SJCRH30 (cell line): Measurements from ENCODE around the gene ASB13. TPM values are rescaled to one million over a fixed set of nuclear protein-coding genes. Genes with fewer than 3 reads are reported as not detected.
"Not testable (repeated sequence)": the region's sequence is repeated elsewhere in the genome, so short reads cannot be mapped to it uniquely, and the experiment has no call there.

Experiments
- DNase-seq, 2 experiments: peaks; one replicate each; pipeline ENCODE4 v3.0.0-alpha.2; 2015 to 2020
- H3K27ac ChIP-seq: fragments of 250-450 bp; sonication (Bioruptor Pico); 2 replicates; pipeline ENCODE4 v1.5.1; 2020; ENCODE audit warnings: mild to moderate bottlenecking, moderate library complexity
- H3K27me3 ChIP-seq: fragments of 250-450 bp; sonication (Bioruptor Pico); 2 replicates; pipeline ENCODE4 v1.5.1; 2020; ENCODE audit warnings: mild to moderate bottlenecking, moderate library complexity
- H3K36me3 ChIP-seq: fragments of 250-450 bp; sonication (Bioruptor Pico); 2 replicates; pipeline ENCODE4 v1.5.1; 2020; ENCODE audit warnings: mild to moderate bottlenecking, moderate library complexity
- H3K4me1 ChIP-seq: fragments of 250-450 bp; sonication (Bioruptor Pico); 2 replicates; pipeline ENCODE4 v1.5.1; 2020; ENCODE audit warnings: mild to moderate bottlenecking, moderate library complexity
- H3K4me3 ChIP-seq: fragments of 250-450 bp; sonication (Bioruptor Pico); 2 replicates; pipeline ENCODE4 v1.5.1; 2020; ENCODE audit warnings: mild to moderate bottlenecking, moderate library complexity
- H3K9me3 ChIP-seq: fragments of 250-450 bp; sonication (Bioruptor Pico); replicated peaks from 2 replicates; pipeline ENCODE4 v1.5.1; 2020; ENCODE audit warnings: mild to moderate bottlenecking, moderate library complexity
- total RNA-seq: library from RNA; depleted of rRNA; stranded (reverse); fragments of >200 nt; shearing (Covaris generic); gene quantifications from 2 replicates; pipeline ENCODE4 v1.2.3, GENCODE V29; 2014

The ASB13 gene
- total RNA-seq, 1 experiment from 2014 or later = 1.3 TPM

DNA sequence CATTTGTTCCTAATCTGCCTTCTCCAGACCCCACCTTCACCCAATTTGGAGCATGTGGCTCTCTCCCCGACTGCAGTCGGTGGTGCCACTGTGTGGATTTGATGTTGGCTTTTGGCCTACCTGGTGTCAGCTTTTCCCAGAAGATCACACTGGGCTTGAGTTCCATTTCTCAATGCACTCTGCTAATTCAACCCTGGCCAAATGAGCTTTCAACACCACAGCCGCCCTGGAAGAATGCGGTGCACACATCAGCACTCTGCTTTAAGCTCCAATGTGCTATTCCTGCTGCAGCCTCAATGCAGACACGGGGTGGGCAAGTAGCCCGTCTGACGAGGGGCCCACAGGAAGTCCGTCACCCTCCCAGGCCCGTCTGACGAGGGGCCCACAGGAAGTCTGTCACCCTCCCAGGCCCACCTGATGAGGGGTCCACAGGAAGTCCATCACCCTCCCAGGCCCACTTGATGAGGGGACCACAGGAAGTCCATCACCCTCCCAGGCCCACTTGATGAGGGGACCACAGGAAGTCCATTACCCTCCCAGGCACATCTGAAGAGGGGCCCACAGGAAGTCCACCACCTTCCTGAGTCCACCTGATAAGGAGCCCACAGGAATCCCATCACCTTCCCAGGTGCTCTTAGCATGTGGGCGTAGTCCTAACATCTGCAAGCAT, 64.4 kb downstream of the ASB13 start:
- no peak for DNase-seq
- H3K4me1 ChIP-seq = peaks cover 11% of the 10 kb centered on the region
- H3K27me3 ChIP-seq = no peaks in the 10 kb centered on the region
- H3K4me3 ChIP-seq = no peak overlapping the region
- no peaks in the 10 kb centered on the region for H3K36me3 ChIP-seq
- H3K9me3 ChIP-seq = no peaks in the 10 kb centered on the region
- H3K27ac ChIP-seq = no peak overlapping the region

DNA sequence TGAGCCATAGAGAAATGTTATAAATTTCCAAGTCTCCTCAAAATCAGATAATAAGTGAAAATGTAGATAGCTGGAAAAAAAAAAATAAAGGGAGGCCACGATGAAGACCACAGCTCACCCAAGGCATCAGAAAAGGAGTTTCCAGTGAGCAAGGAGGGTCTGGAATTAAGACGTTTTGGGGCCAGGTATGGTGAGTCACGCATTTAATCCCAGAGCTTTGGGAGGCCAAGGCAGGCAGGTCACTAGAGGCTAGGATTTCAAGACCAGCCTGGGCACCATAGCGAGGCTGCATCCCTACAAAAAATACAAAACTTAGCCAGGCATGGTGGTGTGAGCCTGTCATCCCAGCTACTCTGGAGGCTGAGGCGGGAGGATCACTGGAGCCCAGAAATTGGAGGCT, 65.5 kb downstream of the ASB13 start:
- no peak for DNase-seq

DNA sequence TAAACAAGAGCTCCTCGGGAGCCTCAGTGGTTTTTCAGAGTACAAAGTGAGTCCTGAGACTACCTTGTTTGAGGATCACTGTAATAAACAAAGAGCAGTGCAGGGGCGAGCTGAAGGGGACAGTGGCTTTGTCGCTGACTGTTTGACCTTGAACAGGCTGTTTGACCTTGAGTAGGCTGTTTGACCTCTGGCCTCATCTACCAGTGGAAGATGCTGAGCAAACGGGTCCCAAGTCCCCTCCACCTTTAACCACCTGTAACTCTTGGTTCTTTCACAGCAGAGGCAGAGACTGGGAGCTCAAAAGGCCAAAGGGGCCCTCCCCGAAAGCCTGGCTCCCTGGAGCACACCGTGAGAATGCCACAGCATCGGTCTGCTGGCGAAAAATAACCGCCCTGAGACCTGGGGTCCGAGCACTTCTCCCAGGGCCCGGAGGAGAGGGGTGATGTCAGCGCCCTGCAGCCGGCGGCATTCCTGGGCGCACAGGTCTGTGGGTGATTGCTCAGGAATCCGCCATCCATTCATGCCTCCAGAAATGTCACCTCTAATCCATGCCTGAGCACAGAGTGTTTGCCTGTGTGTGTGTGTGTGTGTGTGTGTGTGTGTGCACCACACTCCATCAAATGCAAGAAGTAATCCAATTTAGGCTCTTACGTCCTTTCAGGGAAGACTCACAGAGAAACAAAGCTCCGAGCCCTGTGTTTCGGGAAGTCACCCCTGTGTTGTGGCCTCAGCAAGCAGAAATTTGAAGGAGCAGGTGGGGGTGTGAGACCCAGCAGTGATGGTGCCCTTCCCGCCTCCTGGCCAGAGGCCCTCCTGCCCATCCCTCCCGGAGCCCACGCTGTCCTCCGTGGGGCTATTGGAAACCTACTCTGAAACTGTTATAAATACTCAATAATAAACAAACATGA, 66.5 kb downstream of the ASB13 start:
- Histone ChIP-seq H3K27me3 (no peaks in the 10 kb centered on the region), H3K4me1 (peaks cover 31% of the 10 kb centered on the region), H3K27ac (no peak overlapping the region), H3K9me3 (no peaks in the 10 kb centered on the region), H3K4me3 (no peak overlapping the region), H3K36me3 (no peaks in the 10 kb centered on the region)
- no peak for DNase-seq

More for the DNA sequence above, 65.5 kb downstream of the ASB13 start:
- Histone ChIP-seq H3K4me1 (peaks cover 21% of the 10 kb centered on the region), H3K4me3 (no peak overlapping the region), H3K27ac (no peak overlapping the region), H3K36me3 (no peaks in the 10 kb centered on the region), H3K27me3 (no peaks in the 10 kb centered on the region), H3K9me3 (no peaks in the 10 kb centered on the region)

DNA sequence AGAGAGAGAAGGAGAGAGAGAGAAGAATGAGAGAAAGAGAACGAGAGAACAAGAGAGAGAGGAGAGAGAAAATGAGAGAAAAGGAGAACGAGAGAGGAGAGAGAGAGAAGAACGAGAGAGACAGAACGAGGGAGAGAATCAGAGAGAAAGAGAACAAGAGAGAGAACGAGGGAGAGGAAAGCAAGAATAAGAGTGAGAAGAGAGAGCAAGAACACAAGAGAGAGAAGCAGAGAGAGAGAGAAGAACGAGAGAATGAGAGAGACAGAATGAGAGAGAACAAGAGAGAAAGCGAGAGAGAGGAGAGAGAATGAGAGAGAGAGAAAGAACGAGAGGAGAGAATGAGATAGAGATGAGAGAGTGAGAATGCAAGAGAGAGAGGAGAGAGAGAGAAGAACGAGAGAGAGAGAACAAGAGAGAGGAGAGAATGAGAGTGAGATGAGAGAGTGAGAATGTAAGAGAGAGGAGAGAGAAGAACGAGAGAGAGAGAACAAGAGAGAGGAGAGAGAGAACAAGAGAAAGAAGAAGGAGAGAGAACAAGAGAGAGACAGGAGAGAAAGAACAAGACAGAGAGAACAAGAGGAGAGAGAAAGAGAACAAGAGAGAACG, 68.2 kb downstream of the ASB13 start:
- H3K4me3 ChIP-seq = no peak overlapping the region
- H3K27me3 ChIP-seq = no peaks in the 10 kb centered on the region
- H3K36me3 ChIP-seq = no peaks in the 10 kb centered on the region
- no peak overlapping the region for H3K27ac ChIP-seq
- H3K9me3 ChIP-seq = no peaks in the 10 kb centered on the region
- no peak for DNase-seq
- H3K4me1 ChIP-seq = peaks cover 40% of the 10 kb centered on the region

DNA sequence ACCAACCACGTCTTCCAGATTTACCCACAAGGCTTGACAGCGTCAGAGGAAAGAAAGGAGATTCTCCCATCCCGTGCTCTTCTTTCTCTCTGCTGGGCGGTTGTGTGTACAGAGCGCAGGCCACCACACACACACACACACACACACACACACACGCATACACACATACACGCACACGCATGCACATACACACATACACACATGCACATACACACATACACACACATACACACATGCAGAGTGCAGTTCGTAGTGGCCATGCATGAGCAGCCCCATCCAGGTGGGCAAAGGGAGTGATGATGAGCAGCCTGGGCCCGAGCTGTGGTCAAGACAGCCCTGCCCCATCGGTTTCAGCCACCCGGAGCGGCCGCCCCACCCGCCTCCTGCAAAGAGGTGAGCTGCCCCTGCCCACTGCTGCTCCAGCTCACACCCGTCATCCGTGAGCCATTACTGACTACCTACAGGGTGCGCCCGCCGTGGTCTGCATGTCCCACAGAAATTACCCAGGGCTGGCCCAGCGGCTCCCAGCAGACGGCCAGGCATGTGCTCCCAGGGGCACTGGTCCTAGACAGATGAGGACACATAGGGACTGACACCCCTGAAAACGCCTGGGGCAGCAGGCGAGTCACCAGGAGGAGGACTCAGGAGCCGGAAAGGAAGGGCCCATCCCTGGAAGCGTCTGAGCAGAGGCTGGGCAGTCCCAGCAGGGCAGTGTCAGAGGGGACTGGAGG, 69.6 kb downstream of the ASB13 start:
- Histone ChIP-seq H3K36me3 (no peaks in the 10 kb centered on the region), H3K4me3 (no peak overlapping the region), H3K27ac (peak overlapping the region; percentile 50), H3K27me3 (no peaks in the 10 kb centered on the region), H3K4me1 (peaks cover 51% of the 10 kb centered on the region), H3K9me3 (no peaks in the 10 kb centered on the region)
- DNase-seq = no peak

DNA sequence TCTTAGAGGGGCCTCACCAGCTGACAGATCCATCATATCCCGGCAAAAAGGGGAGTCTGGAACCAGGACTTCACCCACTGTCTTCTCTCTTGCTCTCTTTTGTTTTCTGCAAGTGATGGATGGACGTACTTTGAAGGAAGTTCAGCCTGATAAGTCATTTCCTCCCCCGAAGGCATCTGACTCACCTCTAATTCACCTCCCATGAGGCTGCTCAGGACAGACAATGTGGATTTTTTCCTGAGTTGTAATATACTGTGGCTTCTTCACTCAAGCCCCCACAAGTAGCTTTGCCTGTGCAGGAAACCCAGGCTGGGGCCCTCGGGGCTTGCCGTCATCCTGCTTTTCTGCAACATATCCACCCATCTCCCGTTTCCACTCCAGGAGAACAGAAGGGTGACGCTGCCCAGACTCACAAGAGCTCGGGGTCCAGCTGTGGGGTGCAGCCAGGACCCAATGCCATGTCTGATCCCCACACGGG, 70.4 kb downstream of the ASB13 start:
- peak; percentile 57 to 68 for DNase-seq
- H3K4me1 ChIP-seq = peaks cover 54% of the 10 kb centered on the region
- H3K4me3 ChIP-seq = no peak overlapping the region
- H3K27me3 ChIP-seq = no peaks in the 10 kb centered on the region
- H3K27ac ChIP-seq = peak overlapping the region; percentile 50
- no peaks in the 10 kb centered on the region for H3K9me3 ChIP-seq
- no peaks in the 10 kb centered on the region for H3K36me3 ChIP-seq

DNA sequence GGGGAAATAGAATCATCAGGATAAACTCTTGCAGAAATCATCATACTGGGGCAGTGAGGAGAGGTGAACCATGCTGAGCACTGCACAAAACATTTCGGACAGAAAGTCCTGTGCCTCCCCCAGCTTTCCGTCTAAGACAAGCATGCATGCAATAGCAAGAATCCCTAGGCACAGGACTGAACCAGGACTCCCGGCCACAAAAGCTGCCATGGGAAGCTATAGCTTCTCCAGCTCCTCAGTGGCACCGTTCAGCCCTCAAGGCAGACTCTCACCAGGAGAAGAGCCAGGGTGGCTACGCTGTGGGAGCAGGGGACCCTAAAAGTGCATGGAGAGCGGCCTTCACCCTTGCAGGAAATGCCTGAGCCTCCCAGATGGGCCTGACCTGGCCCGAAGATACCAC, 70.8 kb downstream of the ASB13 start:
- Histone ChIP-seq H3K36me3 (no peaks in the 10 kb centered on the region), H3K27me3 (no peaks in the 10 kb centered on the region), H3K9me3 (no peaks in the 10 kb centered on the region), H3K4me1 (peaks cover 57% of the 10 kb centered on the region), H3K4me3 (no peak overlapping the region), H3K27ac (peak overlapping the region; percentile 50)
- no peak for DNase-seq

DNA sequence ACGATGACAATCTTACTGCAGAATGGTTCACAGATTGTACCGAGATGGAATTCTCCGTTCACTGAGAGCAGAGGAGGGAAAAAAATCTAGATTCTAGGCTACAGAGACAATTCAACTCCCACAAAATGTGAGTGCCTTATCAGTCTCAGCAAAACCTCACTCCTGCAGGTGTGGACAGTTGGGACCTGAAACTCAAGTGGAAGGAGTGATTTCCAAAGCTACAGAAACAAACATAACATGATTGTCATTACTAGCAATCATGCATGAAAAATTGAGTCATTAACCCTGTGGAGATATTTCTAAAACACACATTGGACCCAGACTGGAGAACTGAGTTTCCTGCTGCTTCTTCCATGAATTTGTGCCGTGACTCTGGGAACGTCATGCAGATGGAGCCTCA, 71.3 kb downstream of the ASB13 start:
- Histone ChIP-seq H3K27me3 (no peaks in the 10 kb centered on the region), H3K4me1 (peaks cover 58% of the 10 kb centered on the region), H3K36me3 (no peaks in the 10 kb centered on the region), H3K9me3 (no peaks in the 10 kb centered on the region), H3K4me3 (no peak overlapping the region), H3K27ac (peak overlapping the region; percentile 50; the same call in 1 of the 2 replicates)
- DNase-seq = no peak

DNA sequence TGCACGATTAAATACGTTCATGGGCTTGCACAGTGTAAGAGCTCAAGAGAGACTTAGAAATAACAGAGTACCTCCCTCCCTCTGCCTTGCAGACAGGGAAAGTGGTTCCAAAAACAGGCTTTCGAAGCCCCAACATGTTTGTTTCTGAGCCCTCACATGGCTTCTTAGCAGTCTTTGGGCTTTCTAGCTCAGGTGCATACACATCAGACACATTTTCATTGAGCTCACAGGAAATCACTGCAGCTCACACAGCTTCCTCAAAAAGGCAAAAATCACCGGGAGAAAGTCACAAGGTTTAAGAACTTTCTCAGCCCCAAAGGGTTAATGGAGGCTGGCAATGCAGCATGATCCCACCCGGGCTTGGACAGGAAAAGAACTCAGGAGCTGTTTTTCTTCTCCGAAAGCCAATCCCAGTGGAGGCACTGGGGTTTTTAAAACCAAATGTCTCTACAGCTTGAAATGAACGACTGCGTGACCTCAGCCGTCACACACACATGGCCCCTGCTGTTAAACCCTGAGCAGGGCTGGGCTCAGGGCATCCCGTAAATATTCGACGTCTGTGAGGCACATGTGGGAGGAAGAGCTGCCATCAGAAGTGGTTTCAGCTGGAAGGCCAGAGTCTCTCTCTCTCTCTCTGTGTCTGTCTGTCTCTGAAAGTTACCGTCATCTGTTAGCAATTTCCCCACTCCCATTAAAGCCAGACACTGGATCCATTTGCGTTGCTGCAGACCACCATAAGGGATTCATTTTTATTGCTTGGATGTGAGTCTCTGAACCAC, 71.9 kb downstream of the ASB13 start:
- H3K27me3 ChIP-seq = no peaks in the 10 kb centered on the region
- peaks cover 65% of the 10 kb centered on the region for H3K4me1 ChIP-seq
- DNase-seq = peak in 1 of 2 experiments; percentile 37
- H3K4me3 ChIP-seq = no peak overlapping the region
- no peaks in the 10 kb centered on the region for H3K9me3 ChIP-seq
- no peaks in the 10 kb centered on the region for H3K36me3 ChIP-seq
- H3K27ac ChIP-seq = peak overlapping the region; percentile 50; the same call in 1 of the 2 replicates

DNA sequence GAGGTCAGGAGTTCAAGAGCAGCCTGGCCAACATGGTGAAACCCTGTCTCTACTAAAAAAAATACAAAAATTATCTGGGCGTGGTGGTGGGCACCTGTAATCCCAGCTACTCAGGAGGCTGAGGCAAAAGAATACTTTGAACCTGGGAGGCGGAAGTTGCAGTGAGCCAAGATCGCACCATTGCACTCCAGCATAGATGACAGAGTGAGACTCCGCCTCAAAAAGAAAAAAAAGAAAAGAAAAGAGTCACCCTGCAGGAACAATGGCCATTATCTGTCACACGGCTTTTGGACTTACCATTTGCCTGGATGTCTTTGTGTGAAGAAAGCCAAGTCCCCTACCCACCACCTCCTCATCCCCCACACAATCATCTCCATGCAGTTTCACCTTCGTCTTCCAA, 73.0 kb downstream of the ASB13 start:
- not testable (repeated sequence) for H3K36me3 ChIP-seq, H3K9me3 ChIP-seq, DNase-seq, H3K27ac ChIP-seq, H3K4me3 ChIP-seq, H3K27me3 ChIP-seq
- H3K4me1 ChIP-seq = peaks cover 76% of the 10 kb centered on the region

DNA sequence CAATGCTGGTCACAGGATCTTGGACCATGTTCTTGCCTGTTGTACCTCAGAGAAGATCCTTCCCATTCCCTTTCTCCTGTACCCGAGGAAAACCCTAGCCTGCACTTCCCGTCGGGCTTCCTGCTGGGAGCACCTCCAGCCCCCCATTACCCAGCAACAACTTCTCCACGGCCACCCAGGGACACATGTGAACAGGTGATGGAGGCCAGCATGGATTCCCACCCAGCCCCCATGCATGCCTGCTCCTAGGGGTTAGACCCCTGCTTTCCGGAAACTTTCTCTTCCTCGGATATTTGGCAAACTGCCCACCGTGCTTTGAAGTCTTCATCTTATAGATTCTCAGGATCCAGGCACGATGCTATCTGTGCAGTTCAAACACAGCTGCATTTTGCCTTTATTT, 74.3 kb downstream of the ASB13 start:
- Histone ChIP-seq H3K9me3 (no peaks in the 10 kb centered on the region), H3K36me3 (no peaks in the 10 kb centered on the region), H3K27me3 (no peaks in the 10 kb centered on the region), H3K4me3 (peak overlapping the region; percentile 14), H3K27ac (peak overlapping the region; percentile 72), H3K4me1 (peaks cover 75% of the 10 kb centered on the region)
- DNase-seq = peak; percentile 66 to 75

DNA sequence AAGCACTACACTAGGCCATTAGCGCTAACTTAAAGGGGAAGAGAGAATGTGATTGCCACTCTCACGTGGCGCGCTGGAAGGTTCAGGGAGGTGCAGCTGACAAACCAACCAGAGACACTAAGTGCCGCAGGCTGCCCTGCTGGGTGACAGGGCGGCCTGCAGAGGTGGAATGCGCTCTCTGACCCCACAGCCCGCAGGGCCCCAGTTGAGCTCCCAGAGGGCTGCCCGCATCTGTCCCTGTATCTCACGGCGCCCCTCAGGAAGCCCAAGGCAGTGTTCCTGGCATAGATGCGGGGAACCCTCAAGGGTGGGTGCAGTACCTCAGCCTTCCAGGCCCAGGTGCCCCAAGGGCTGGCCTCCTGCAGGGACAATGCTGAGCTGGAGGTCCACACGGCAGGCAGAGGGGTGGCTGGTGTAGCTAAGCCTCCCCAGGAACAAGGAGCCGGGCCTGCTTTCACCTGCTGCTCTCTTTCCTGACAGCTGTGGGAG, 75.0 kb downstream of the ASB13 start:
- peaks cover 71% of the 10 kb centered on the region for H3K4me1 ChIP-seq
- H3K9me3 ChIP-seq = no peaks in the 10 kb centered on the region
- H3K27me3 ChIP-seq = no peaks in the 10 kb centered on the region
- H3K36me3 ChIP-seq = no peaks in the 10 kb centered on the region
- peak overlapping the region; percentile 72 for H3K27ac ChIP-seq
- DNase-seq = peak; percentile 84 to 88
- peak overlapping the region; percentile 14 for H3K4me3 ChIP-seq

DNA sequence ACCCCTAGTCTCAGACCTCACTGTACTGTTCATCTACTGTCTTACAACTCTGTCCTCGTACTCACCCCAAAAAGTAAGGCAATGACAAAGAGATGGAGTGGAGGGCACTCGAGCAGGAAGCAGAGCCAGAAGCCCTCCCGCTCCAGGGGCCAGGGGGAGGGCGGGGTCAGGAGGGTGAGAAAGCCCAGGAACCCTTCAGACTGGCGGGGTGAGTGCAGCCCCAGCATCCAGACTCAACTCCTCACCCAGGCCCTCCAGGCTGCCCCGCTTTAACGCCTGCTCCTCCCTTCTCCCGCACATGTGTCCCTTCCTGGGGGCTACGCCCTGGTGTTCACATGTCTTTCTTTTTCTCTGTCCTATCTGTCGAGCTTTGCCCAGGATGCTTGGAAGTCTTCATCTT, 75.6 kb downstream of the ASB13 start:
- Histone ChIP-seq H3K4me1 (peaks cover 71% of the 10 kb centered on the region), H3K36me3 (no peaks in the 10 kb centered on the region), H3K9me3 (no peaks in the 10 kb centered on the region), H3K4me3 (peak overlapping the region; percentile 1), H3K27ac (peak overlapping the region; percentile 72), H3K27me3 (no peaks in the 10 kb centered on the region)
- DNase-seq = peak in 1 of 2 experiments; percentile 49
